ENCODE data around the gene SLC43A2.

Gene SLC43A2

GRCh38 chr17:1605681-1606351 lies 22.8 kb downstream of the SLC43A2 start (continued):
- TF ChIP-seq ZFP3 (CRISPR knock-in tag; IDR thresholded peaks at IDR 0.05) (no peak), ZNF8 (CRISPR knock-in tag; IDR thresholded peaks at IDR 0.05) (no peak)

- ATAC-seq = no peak
- TF ChIP-seq CREB5 (CRISPR knock-in tag; IDR thresholded peaks at IDR 0.05; ENCODE audit: low read depth) (no peak), ZNF70 (CRISPR knock-in tag; IDR thresholded peaks at IDR 0.05) (no peak), BACH2 (CRISPR knock-in tag; IDR thresholded peaks at IDR 0.05; ENCODE audit: borderline replicate concordance) (no peak), RARB (CRISPR knock-in tag; IDR thresholded peaks at IDR 0.05) (no peak), ZFP30 (CRISPR knock-in tag; IDR thresholded peaks at IDR 0.05) (no peak), PATZ1 (CRISPR knock-in tag; IDR thresholded peaks at IDR 0.05; ENCODE audit: borderline replicate concordance) (no peak), ZNF565 (CRISPR knock-in tag; conservative IDR thresholded peaks at IDR 0.05; ENCODE audit: low read depth) (no peak), TCF4 (CRISPR knock-in tag; IDR thresholded peaks at IDR 0.05; ENCODE audit: borderline replicate concordance) (no peak), OSR1 (CRISPR knock-in tag; IDR thresholded peaks at IDR 0.05) (no peak), ZNF8 (CRISPR knock-in tag; IDR thresholded peaks at IDR 0.05) (no peak)
Measured at GRCh38 chr17:1604831-1605528, 23.7 kb downstream of the SLC43A2 start.

GRCh38 chr17:1601571-1601970 lies 27.1 kb downstream of the SLC43A2 start:
- TF ChIP-seq PPARA (CRISPR knock-in tag; IDR thresholded peaks at IDR 0.05; ENCODE audit: borderline replicate concordance) (no peak), OSR1 (CRISPR knock-in tag; IDR thresholded peaks at IDR 0.05) (no peak), TSHZ2 (CRISPR knock-in tag; IDR thresholded peaks at IDR 0.05) (no peak), PATZ1 (CRISPR knock-in tag; IDR thresholded peaks at IDR 0.05; ENCODE audit: borderline replicate concordance) (no peak), ISL1 (CRISPR knock-in tag; IDR thresholded peaks at IDR 0.05) (no peak), ARNTL (CRISPR knock-in tag; IDR thresholded peaks at IDR 0.05; ENCODE audit: borderline replicate concordance, low read depth) (no peak), BACH2 (CRISPR knock-in tag; IDR thresholded peaks at IDR 0.05; ENCODE audit: borderline replicate concordance) (no peak), TCF4 (CRISPR knock-in tag; IDR thresholded peaks at IDR 0.05; ENCODE audit: borderline replicate concordance) (no peak), ZNF8 (CRISPR knock-in tag; IDR thresholded peaks at IDR 0.05) (no peak), ESRRG (CRISPR knock-in tag; IDR thresholded peaks at IDR 0.05) (no peak), ZFP3 (CRISPR knock-in tag; IDR thresholded peaks at IDR 0.05) (no peak), ZNF70 (CRISPR knock-in tag; IDR thresholded peaks at IDR 0.05) (no peak), TOX (CRISPR knock-in tag; IDR thresholded peaks at IDR 0.05; ENCODE audit: borderline replicate concordance) (no peak)
- no peak for ATAC-seq

GRCh38 chr17:1598399-1599095 lies 30.1 kb downstream of the SLC43A2 start:
- ATAC-seq = no peak
- no peak for TF ChIP-seq POU6F1 (CRISPR knock-in tag; IDR thresholded peaks at IDR 0.05; ENCODE audit: borderline replicate concordance, low read depth)
- no peak for TF ChIP-seq ZC3H10 (CRISPR knock-in tag; IDR thresholded peaks at IDR 0.05)
- no peak for TF ChIP-seq CREB5 (CRISPR knock-in tag; IDR thresholded peaks at IDR 0.05; ENCODE audit: low read depth)
- no peak for TF ChIP-seq ZNF70 (CRISPR knock-in tag; IDR thresholded peaks at IDR 0.05)
- TF ChIP-seq RARB (CRISPR knock-in tag; IDR thresholded peaks at IDR 0.05) = no peak
- no peak for TF ChIP-seq BACH2 (CRISPR knock-in tag; IDR thresholded peaks at IDR 0.05; ENCODE audit: borderline replicate concordance)
- no peak for TF ChIP-seq PPARA (CRISPR knock-in tag; IDR thresholded peaks at IDR 0.05; ENCODE audit: borderline replicate concordance)
- no peak for TF ChIP-seq TCF4 (CRISPR knock-in tag; IDR thresholded peaks at IDR 0.05; ENCODE audit: borderline replicate concordance)
- TF ChIP-seq GLIS3 (CRISPR knock-in tag; IDR thresholded peaks at IDR 0.05) = no peak
- no peak for TF ChIP-seq SNAI2 (CRISPR knock-in tag; IDR thresholded peaks at IDR 0.05)
- no peak for TF ChIP-seq ARNTL (CRISPR knock-in tag; IDR thresholded peaks at IDR 0.05; ENCODE audit: borderline replicate concordance, low read depth)
- TF ChIP-seq ZNF8 (CRISPR knock-in tag; IDR thresholded peaks at IDR 0.05) = no peak
- no peak for TF ChIP-seq CSDC2 (CRISPR knock-in tag; IDR thresholded peaks at IDR 0.05)

All from SK-N-SH treated with all-trans-retinoic acid at 6 μM for 48 hours (cell line).